Gastroesophageal sphincter (tissue), 4 donors: ENCODE data around the gene ERH. TPM values are rescaled to one million over a fixed set of nuclear protein-coding genes. Genes with fewer than 3 reads are reported as not detected.
A peak's percentile ranks its signal among the peaks of the same experiment; 100 is the strongest.

Source experiments
- ATAC-seq: fragments of 150-250 bp; one replicate; pipeline ENCODE4 v1.9.1; 2016; ENCODE audit warnings: mild to moderate bottlenecking, moderate library complexity
- H3K27ac ChIP-seq, 4 donors: fragments of 200-600 bp; sonication (generic) in 3 of 4; 1 replicate in 3 of 4; 2 replicates in 1 of 4; pipeline ENCODE4 v1.5.1; 2016 to 2019
- H3K27me3 ChIP-seq: fragments of 200-600 bp; sonication (generic); one replicate; pipeline ENCODE4 v1.5.1; 2019
- H3K36me3 ChIP-seq, 2 donors: fragments of 200-600 bp; sonication (generic); one replicate each; pipeline ENCODE4 v1.5.1; 2019; ENCODE audit warnings: control low read depth in 1 of 2
- H3K4me1 ChIP-seq, 3 donors: fragments of 200-600 bp; sonication (generic); 1 replicate in 2 of 3; 2 replicates in 1 of 3; pipeline ENCODE4 v1.5.1; 2016 to 2019; ENCODE audit warnings: control low read depth in 2 of 3
- H3K4me3 ChIP-seq, 2 donors: fragments of 200-600 bp; sonication (generic); one replicate each; pipeline ENCODE4 v1.5.1; 2019; ENCODE audit warnings: mild to moderate bottlenecking in 1 of 2, moderate library complexity in 1 of 2
- H3K9me3 ChIP-seq, 3 donors: fragments of 200-600 bp; sonication (generic); one replicate each; pipeline ENCODE4 v1.5.1; 2017 to 2019; ENCODE audit warnings: control low read depth in 2 of 3
- EP300 ChIP-seq: sonication (generic); formaldehyde crosslinking; IDR thresholded peaks from one replicate; pipeline ENCODE4 v1.6.1; 2017; ENCODE audit warnings: antibody characterized with exemption, mild to moderate bottlenecking
- POLR2A ChIP-seq, 2 donors: fragments of 450-650 bp; IDR thresholded peaks; one replicate each; pipeline ENCODE4 v1.6.1; 2017; ENCODE audit warnings: antibody characterized with exemption in 2 of 2, mild to moderate bottlenecking in 2 of 2, moderate library complexity in 1 of 2
- POLR2AphosphoS5 ChIP-seq: sonication (generic); formaldehyde crosslinking; IDR thresholded peaks from one replicate; pipeline ENCODE4 v1.6.1; 2017; ENCODE audit warnings: antibody characterized with exemption
- WGBS, 2 donors: methylation state at CpG; one replicate each; pipeline ENCODE4 v1.1.5; 2018; ENCODE audit warnings: low coverage in 1 of 2; 5-methylcytosine and 5-hydroxymethylcytosine counted together
- total RNA-seq, 4 donors: library from RNA; depleted of rRNA; stranded (reverse); fragments of >200 nt; gene quantifications; one replicate each; pipeline ENCODE4 v1.1.0, GENCODE V29; 2016
- TF ChIP-seq, protein P1 (sequence below), 4 experiments: fragments of 200-600 bp in 2 of 4; fragments of 450-650 bp in 2 of 4; sonication (generic) in 1 of 4; IDR thresholded peaks; one replicate each; pipeline ENCODE4 v1.5.1; 2017 to 2019; ENCODE audit warnings: antibody characterized with exemption in 4 of 4, mild to moderate bottlenecking in 2 of 4, moderate library complexity in 2 of 4

The ERH gene
- total RNA-seq, 4 donors from 2014 or later: 70.2 to 89.8 (median 86.2) TPM

DNA sequence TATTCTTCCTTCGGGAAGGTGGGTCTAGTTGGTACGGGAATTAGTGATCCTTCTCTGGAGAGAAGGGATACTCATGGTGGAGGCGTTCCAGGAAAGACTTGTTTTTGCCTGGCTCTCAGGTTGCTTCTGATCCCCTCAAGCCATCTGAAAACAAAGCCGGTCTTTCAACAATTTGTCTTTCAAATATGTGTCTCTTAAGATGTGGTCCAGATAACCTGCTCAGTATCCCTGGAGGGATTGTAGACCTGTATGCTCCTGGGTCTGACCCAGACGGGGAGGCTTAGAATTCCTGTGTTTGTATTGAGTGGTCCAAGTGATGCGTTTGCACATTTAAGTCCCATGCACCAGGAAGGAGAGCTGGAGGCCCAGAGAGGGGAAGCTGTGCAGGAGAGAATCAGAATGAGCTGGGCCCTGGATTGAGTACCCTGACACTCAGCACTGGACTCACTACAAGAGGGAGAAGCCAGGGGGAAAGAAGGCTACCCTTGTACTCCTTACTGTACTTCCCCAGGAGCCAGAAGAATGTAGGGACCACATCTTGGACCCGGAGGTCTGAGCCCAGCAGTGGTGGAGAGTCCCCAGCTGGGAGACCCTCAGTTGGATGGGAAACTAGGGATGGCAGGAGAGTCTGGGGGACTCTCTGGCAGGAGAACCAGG is 40.4 kb downstream of the ERH start:
- no peaks in the 10 kb centered on the region for H3K9me3 ChIP-seq
- 85 to 87% methylated on average over 4 to 5 of the region's 7 CpGs for WGBS, 2 donors
- no peak for ATAC-seq

DNA sequence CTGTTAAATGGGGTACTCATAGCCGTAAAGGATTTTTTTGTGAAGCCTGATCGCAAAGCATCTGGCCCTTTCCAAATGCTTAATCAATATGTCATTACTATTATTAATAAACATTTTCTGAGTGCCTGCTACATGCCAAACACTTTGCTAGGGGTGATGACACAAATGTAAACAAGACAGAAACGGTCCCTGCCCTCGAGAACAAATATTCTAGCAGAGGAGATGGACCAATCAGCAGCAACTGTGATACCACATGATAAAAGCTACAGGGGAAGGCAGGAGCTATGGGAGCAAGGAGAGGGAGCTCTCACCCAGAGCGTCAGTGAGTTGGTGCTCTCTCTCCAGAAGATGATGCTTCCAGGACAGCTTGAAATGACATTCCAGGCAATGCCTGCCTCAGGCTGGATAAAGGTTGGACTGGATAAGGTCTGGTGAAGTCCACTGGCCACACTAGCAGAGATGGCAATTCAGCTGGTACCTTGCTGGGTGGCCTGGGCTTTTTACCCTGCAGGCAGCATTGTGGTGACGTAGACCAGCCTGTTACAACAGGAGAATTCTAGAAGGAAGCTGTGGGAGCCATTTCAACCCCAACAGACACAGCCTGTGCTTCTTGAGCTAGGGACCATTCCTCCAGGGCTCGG is 41.1 kb downstream of the ERH start:
- TF ChIP-seq POLR2AphosphoS5 (no peak), POLR2A (IDR thresholded peaks at IDR 0.05) (no peak), EP300 (no peak)
- TF ChIP-seq, protein P1, sequence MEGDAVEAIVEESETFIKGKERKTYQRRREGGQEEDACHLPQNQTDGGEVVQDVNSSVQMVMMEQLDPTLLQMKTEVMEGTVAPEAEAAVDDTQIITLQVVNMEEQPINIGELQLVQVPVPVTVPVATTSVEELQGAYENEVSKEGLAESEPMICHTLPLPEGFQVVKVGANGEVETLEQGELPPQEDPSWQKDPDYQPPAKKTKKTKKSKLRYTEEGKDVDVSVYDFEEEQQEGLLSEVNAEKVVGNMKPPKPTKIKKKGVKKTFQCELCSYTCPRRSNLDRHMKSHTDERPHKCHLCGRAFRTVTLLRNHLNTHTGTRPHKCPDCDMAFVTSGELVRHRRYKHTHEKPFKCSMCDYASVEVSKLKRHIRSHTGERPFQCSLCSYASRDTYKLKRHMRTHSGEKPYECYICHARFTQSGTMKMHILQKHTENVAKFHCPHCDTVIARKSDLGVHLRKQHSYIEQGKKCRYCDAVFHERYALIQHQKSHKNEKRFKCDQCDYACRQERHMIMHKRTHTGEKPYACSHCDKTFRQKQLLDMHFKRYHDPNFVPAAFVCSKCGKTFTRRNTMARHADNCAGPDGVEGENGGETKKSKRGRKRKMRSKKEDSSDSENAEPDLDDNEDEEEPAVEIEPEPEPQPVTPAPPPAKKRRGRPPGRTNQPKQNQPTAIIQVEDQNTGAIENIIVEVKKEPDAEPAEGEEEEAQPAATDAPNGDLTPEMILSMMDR (IDR thresholded peaks at IDR 0.05): no peak
- ATAC-seq: no peak
- 67 to 73% methylated on average over 5 to 6 of the region's 7 CpGs for WGBS, 2 donors
- no peaks in the 10 kb centered on the region for H3K36me3 ChIP-seq
- no peaks in the 10 kb centered on the region for H3K27me3 ChIP-seq
- H3K9me3 ChIP-seq: no peaks in the 10 kb centered on the region
- H3K27ac ChIP-seq: no peak overlapping the region
- H3K4me3 ChIP-seq: no peak overlapping the region
- H3K4me1 ChIP-seq: peaks cover 0 to 17% (median 5%) of the 10 kb centered on the region in 3 donors

More for the DNA sequence above, 40.4 kb downstream of the ERH start:
- Histone ChIP-seq H3K4me1 (peaks cover 0 to 17% (median 5%) of the 10 kb centered on the region in 3 donors), H3K27me3 (no peaks in the 10 kb centered on the region), H3K27ac (no peak overlapping the region), H3K36me3 (no peaks in the 10 kb centered on the region), H3K4me3 (no peak overlapping the region)
- TF ChIP-seq POLR2A (IDR thresholded peaks at IDR 0.05): no peak
- TF ChIP-seq EP300: no peak
- TF ChIP-seq, protein P1 (IDR thresholded peaks at IDR 0.05): no peak
- TF ChIP-seq POLR2AphosphoS5: no peak

DNA sequence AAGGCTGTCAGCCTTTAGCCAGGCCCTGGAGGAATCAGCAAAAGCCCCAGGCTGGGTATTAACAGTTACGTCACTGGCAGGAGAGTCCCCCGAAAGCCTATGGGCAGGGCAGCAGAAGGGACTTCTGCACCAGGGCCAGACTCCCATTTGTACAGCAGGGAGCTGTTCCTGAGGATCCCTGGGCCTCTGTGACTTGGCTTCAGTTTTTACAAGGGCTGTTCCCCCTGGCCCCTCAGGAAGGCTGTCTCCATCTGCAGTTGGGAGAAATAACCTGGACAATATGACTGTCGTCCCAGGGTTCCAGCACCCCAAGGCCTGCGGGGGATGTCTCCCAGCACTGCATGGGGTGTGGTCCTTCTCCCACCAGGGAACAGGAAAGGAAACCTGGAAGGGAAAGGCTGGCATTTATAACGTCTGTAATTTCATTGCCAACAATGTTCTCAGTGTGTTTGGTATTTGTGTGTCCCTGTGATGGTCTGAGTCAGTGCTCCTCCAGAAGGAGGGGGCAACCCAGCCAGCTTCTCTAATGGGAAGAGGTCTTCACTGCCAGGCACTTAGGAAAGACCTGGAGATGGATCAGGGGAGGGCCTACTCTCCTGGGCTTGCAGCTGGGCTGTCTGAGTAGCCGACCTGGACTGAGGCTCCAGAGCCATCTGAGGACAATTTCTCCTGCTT is 42.4 kb downstream of the ERH start:
- no peak overlapping the region for H3K4me3 ChIP-seq
- no peak for TF ChIP-seq EP300
- peak; percentile 83 for TF ChIP-seq POLR2AphosphoS5
- TF ChIP-seq, protein P1 (IDR thresholded peaks at IDR 0.05): no peak
- no peak for TF ChIP-seq POLR2A (IDR thresholded peaks at IDR 0.05)
- peak overlapping the region in 3 of 4 donors; percentile 59 to 71 (median 69) for H3K27ac ChIP-seq
- H3K9me3 ChIP-seq: no peaks in the 10 kb centered on the region
- peak; percentile 88 for ATAC-seq
- peaks cover 0 to 17% (median 5%) of the 10 kb centered on the region in 3 donors for H3K4me1 ChIP-seq
- 71% methylated on average over 1 of the region's 6 CpGs; no CpG with 5 or more reads in 1 of the 2 donors for WGBS, 2 donors
- H3K36me3 ChIP-seq: no peaks in the 10 kb centered on the region
- no peaks in the 10 kb centered on the region for H3K27me3 ChIP-seq

DNA sequence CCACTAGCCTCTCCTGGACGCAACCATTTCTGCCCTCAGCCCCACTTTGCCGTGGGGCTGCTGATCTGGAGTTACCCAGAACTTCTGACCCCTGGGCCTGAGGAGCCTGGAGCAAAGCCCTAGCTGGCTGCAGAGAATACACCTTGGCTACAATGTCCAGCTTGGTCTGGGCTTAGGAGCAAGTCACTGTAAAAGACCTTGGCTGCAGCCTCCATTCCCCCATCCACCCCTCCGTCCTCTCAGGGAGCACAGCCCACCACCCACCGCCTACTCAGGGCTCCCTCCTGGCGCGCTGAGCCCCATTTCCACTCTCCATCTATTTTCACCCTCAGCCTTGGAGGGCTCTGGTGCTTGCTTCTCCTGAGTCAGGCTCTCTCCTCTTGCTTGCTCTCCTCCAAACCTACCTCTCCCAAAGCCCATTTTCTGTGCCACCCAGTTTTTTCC is 42.9 kb downstream of the ERH start:
- no peaks in the 10 kb centered on the region for H3K27me3 ChIP-seq
- ATAC-seq: peak; percentile 6

More for the DNA sequence above, 42.9 kb downstream of the ERH start:
- TF ChIP-seq EP300 (no peak), POLR2A (IDR thresholded peaks at IDR 0.05) (no peak), POLR2AphosphoS5 (no peak)
- TF ChIP-seq, protein P1 (IDR thresholded peaks at IDR 0.05): no peak
- Histone ChIP-seq H3K4me1 (peaks cover 0 to 17% (median 5%) of the 10 kb centered on the region in 3 donors), H3K4me3 (no peak overlapping the region), H3K27ac (peak overlapping the region in 3 of 4 donors; percentile 59 to 71 (median 69)), H3K36me3 (no peaks in the 10 kb centered on the region), H3K9me3 (no peaks in the 10 kb centered on the region)
- WGBS, 2 donors: 88 to 92% methylated on average over 4 of the region's 6 CpGs
